ENCODE results near the gene PXYLP1. TPM values are rescaled to one million over a fixed set of nuclear protein-coding genes. Genes with fewer than 3 reads are reported as not detected.

PXYLP1 gene
- total RNA-seq, 6 donors from 2014 or later, result 6.5 to 17.5 (median 9.8) TPM

- ATAC-seq (ENCODE audit: low FRiP score in 2 of 2) (no peak), DNase-seq (no peak)
- H3K27me3 ChIP-seq, result no peaks in the 10 kb centered on the region
- H3K4me1 ChIP-seq, result peaks cover 4 to 12% (median 7%) of the 10 kb centered on the region in 4 donors
- no peak overlapping the region for H3K27ac ChIP-seq
- H3K4me3 ChIP-seq, result no peak overlapping the region
- 86 to 95% methylated on average over 5 of the region's 5 CpGs for WGBS, 2 donors
- H3K9me3 ChIP-seq, result no peaks in the 10 kb centered on the region
- H3K36me3 ChIP-seq, result no peaks in the 10 kb centered on the region
- no peak for TF ChIP-seq POLR2AphosphoS5 (IDR thresholded peaks at IDR 0.05)
- TF ChIP-seq POLR2A (IDR thresholded peaks at IDR 0.05), result no peak
- no peak for TF ChIP-seq CTCF (IDR thresholded peaks at IDR 0.05)
- TF ChIP-seq EP300 (IDR thresholded peaks at IDR 0.05), result no peak
Observed at GRCh38 chr3:141306276-141306675, 74.7 kb downstream of the PXYLP1 start.

GRCh38 chr3:141306922-141307321 is 75.3 kb downstream of the PXYLP1 start:
- Histone ChIP-seq H3K27me3 (no peaks in the 10 kb centered on the region), H3K4me3 (no peak overlapping the region), H3K27ac (no peak overlapping the region), H3K36me3 (no peaks in the 10 kb centered on the region), H3K9me3 (no peaks in the 10 kb centered on the region), H3K4me1 (peaks cover 4 to 14% (median 8%) of the 10 kb centered on the region in 4 donors)
- WGBS, 2 donors, result 82% methylated on average over 5 of the region's 5 CpGs
- no peak for TF ChIP-seq CTCF (IDR thresholded peaks at IDR 0.05)
- no peak for TF ChIP-seq POLR2AphosphoS5 (IDR thresholded peaks at IDR 0.05)
- TF ChIP-seq EP300 (IDR thresholded peaks at IDR 0.05), result no peak
- no peak for TF ChIP-seq POLR2A (IDR thresholded peaks at IDR 0.05)
- no peak for ATAC-seq (ENCODE audit: low FRiP score in 2 of 2)
- DNase-seq, result no peak

- TF ChIP-seq CTCF (IDR thresholded peaks at IDR 0.05), result no peak
- TF ChIP-seq EP300 (IDR thresholded peaks at IDR 0.05), result no peak
- TF ChIP-seq POLR2A (IDR thresholded peaks at IDR 0.05), result no peak
- no peak for TF ChIP-seq POLR2AphosphoS5 (IDR thresholded peaks at IDR 0.05)
- no peak for ATAC-seq (ENCODE audit: low FRiP score in 2 of 2)
- Histone ChIP-seq H3K4me3 (no peak overlapping the region), H3K9me3 (no peaks in the 10 kb centered on the region), H3K36me3 (no peaks in the 10 kb centered on the region), H3K27ac (no peak overlapping the region), H3K4me1 (peaks cover 9 to 19% (median 14%) of the 10 kb centered on the region in 4 donors), H3K27me3 (no peaks in the 10 kb centered on the region)
- WGBS, 2 donors, result 75 to 81% methylated on average over 11 to 16 of the region's 16 CpGs
- peak in 1 of 2 donors; percentile 48 for DNase-seq
Observed at GRCh38 chr3:141307351-141308059, 75.9 kb downstream of the PXYLP1 start.

GRCh38 chr3:141308588-141309218 is 77.1 kb downstream of the PXYLP1 start:
- Histone ChIP-seq H3K27me3 (no peaks in the 10 kb centered on the region), H3K4me1 (peaks cover 8 to 18% (median 14%) of the 10 kb centered on the region in 4 donors), H3K9me3 (no peaks in the 10 kb centered on the region), H3K36me3 (no peaks in the 10 kb centered on the region), H3K27ac (no peak overlapping the region), H3K4me3 (no peak overlapping the region)
- DNase-seq (peak in 1 of 2 donors; percentile 70), ATAC-seq (ENCODE audit: low FRiP score in 2 of 2) (no peak)
- no peak for TF ChIP-seq EP300 (IDR thresholded peaks at IDR 0.05)
- no peak for TF ChIP-seq POLR2AphosphoS5 (IDR thresholded peaks at IDR 0.05)
- TF ChIP-seq POLR2A (IDR thresholded peaks at IDR 0.05), result no peak
- TF ChIP-seq CTCF (IDR thresholded peaks at IDR 0.05), result peak; percentile 17 to 58 (median 45)
- WGBS, 2 donors, result 62 to 65% methylated on average over 13 of the region's 13 CpGs
